Keratinocyte (primary cell): Measurements from ENCODE around the gene TERT.

Source experiments
- EZH2 ChIP-seq: IDR thresholded peaks from one replicate; pipeline ENCODE4 v1.6.1; 2012; ENCODE audit warnings: inconsistent platforms, mild to moderate bottlenecking, low read length, moderate library complexity
- TF ChIP-seq, protein P1 (sequence below), 3 experiments: IDR thresholded peaks in 1 of 3; conservative IDR thresholded peaks in 1 of 3; optimal IDR thresholded peaks in 1 of 3; 2 replicates in 2 of 3; 3 replicates in 1 of 3; pipeline versions ENCODE3 to v1.5.1; 2011; ENCODE audit warnings: low read length in 3 of 3, mild to moderate bottlenecking in 3 of 3, moderate library complexity in 2 of 3, control low read depth in 1 of 3, inconsistent platforms in 1 of 3; ENCODE audit not compliant: insufficient read depth in 2 of 3; ENCODE audit errors: extremely low read depth in 1 of 3

DNA sequence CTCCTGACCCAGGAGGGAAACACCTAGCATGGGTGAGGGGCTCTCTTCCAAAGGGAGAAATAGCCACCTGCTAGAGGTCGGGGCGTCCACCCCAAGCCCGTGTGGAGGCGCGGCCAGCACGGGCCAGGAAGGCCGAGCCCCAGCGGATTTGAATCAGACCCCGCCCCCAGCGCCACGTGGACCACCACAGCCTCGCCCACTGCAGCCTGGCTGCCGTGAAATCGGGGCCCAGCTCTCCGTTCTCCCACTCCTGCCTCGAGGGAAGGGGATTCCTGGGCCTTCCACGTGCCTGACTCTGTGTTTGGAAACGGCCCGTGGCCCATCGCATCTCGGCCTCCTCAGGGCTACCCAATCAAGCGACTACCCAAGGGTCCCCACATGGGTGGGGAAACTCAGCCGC, 38.1 kb downstream of the TERT start:
- TF ChIP-seq, protein P1, sequence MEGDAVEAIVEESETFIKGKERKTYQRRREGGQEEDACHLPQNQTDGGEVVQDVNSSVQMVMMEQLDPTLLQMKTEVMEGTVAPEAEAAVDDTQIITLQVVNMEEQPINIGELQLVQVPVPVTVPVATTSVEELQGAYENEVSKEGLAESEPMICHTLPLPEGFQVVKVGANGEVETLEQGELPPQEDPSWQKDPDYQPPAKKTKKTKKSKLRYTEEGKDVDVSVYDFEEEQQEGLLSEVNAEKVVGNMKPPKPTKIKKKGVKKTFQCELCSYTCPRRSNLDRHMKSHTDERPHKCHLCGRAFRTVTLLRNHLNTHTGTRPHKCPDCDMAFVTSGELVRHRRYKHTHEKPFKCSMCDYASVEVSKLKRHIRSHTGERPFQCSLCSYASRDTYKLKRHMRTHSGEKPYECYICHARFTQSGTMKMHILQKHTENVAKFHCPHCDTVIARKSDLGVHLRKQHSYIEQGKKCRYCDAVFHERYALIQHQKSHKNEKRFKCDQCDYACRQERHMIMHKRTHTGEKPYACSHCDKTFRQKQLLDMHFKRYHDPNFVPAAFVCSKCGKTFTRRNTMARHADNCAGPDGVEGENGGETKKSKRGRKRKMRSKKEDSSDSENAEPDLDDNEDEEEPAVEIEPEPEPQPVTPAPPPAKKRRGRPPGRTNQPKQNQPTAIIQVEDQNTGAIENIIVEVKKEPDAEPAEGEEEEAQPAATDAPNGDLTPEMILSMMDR (optimal IDR thresholded peaks at IDR 0.05 in 1 of 3, IDR thresholded peaks at IDR 0.05 in 1 of 3, conservative IDR thresholded peaks at IDR 0.05 in 1 of 3; ENCODE audit: extremely low read depth in 1 of 3, insufficient read depth in 2 of 3, low read length in 3 of 3) = no peak
- TF ChIP-seq EZH2 = no peak
